Skin epidermis (tissue), 12 donors: ENCODE data around the gene E2F1.

Experiments used
- H3K27ac ChIP-seq, 21 experiments: fragments of 200-600 bp; sonication (generic) in 11 of 21; one replicate each; pipeline ENCODE4 v1.5.0; 2020; ENCODE audit warnings: mild to moderate bottlenecking in 3 of 21, inconsistent platforms in 2 of 21, moderate library complexity in 2 of 21
- H3K4me3 ChIP-seq, 7 experiments: fragments of 200-600 bp; sonication (generic) in 2 of 7; one replicate each; pipeline ENCODE4 v1.5.0; 2020; ENCODE audit warnings: inconsistent platforms in 2 of 7, mild to moderate bottlenecking in 2 of 7, moderate library complexity in 1 of 7

E2F1 gene

DNA sequence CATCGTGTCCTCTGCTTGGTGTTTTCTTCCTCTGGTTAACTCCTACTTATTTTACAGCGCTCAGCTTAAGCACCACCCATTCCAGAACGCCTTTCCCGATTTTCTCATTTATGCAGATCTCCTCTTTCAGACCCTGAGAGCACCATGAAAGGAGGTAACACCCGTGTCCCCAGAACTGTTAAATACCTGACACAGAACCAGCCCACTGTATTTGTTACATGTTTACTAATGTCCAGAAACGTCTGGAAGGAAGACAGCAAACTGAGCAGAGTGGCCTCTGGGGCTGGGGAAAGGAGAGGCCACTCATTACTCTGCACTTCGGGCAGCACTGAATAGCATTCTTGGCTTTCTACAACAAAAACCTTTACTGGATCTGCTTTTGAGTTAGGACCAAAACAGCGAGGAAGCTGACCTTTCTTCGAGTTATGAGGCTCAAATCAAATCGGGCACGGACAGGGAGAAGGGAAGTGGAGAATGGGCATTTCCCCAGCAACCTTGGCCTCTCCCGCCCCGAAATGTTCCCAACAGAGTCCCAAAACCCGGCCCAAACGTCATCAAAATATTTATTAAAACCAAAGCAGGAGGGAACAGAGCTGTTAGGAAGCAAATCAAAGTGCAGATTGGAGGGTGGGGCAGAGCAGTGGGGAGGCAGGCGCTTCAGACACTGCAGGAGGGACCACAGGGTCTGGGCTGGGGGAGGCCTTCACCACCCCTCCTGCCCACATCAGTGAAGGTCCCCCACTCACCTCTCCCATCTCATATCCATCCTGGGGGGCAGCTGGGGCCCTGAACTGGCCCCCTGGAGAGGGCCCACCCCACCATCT lies 10.8 kb downstream of the E2F1 start:
- peak overlapping the region in 5 of 7 experiments; percentile 49 to 78 (median 58) for H3K4me3 ChIP-seq
- H3K27ac ChIP-seq = peak overlapping the region in 19 of 21 experiments; percentile 10 to 90 (median 70)

- peak within 1 kb of the TSS in 20 of 21 experiments; percentile 21 to 90 (median 75) for H3K27ac ChIP-seq
- peak within 1 kb of the TSS; percentile 49 to 78 (median 56) for H3K4me3 ChIP-seq
Observed at GRCh38 chr20:33674294-33675135, 11.7 kb downstream of the E2F1 start, which contains the start of gene NECAB3. Gene NECAB3 (minus strand): TSS chr20:33674428. CDS start chr20:33674352, 76 bp downstream.

GRCh38 chr20:33673410-33674293 lies 12.5 kb downstream of the E2F1 start:
- Histone ChIP-seq H3K27ac (peak overlapping the region in 20 of 21 experiments; percentile 12 to 88 (median 75)), H3K4me3 (peak overlapping the region; percentile 49 to 78 (median 56))

DNA sequence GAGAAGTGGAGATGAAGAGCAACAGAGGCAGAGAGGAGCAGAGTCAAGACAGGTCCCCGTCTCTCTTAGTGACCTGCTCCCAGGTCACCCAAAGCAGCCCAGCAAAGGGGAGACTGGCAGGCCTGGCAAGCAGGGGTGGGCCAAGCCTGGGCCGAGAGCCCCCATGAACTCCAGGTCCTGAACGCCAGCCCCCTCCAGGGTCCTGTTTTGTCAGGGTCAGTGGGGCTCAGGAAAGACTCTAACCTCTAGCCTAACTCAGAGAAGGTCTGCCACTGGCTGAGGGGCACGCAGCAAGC lies 13.1 kb downstream of the E2F1 start:
- H3K27ac ChIP-seq = peak overlapping the region in 9 of 21 experiments; percentile 63 to 88 (median 83)
- H3K4me3 ChIP-seq = peak overlapping the region in 4 of 7 experiments; percentile 49 to 78 (median 60)

- H3K27ac ChIP-seq = peak overlapping the region in 6 of 21 experiments; percentile 63 to 88 (median 86)
- peak overlapping the region in 3 of 7 experiments; percentile 56 to 78 (median 64) for H3K4me3 ChIP-seq
Observed at GRCh38 chr20:33672426-33673113, 13.6 kb downstream of the E2F1 start.

GRCh38 chr20:33671573-33672288 lies 14.5 kb downstream of the E2F1 start:
- Histone ChIP-seq H3K27ac (peak overlapping the region in 2 of 21 experiments; percentile 9 to 25), H3K4me3 (no peak overlapping the region)

DNA sequence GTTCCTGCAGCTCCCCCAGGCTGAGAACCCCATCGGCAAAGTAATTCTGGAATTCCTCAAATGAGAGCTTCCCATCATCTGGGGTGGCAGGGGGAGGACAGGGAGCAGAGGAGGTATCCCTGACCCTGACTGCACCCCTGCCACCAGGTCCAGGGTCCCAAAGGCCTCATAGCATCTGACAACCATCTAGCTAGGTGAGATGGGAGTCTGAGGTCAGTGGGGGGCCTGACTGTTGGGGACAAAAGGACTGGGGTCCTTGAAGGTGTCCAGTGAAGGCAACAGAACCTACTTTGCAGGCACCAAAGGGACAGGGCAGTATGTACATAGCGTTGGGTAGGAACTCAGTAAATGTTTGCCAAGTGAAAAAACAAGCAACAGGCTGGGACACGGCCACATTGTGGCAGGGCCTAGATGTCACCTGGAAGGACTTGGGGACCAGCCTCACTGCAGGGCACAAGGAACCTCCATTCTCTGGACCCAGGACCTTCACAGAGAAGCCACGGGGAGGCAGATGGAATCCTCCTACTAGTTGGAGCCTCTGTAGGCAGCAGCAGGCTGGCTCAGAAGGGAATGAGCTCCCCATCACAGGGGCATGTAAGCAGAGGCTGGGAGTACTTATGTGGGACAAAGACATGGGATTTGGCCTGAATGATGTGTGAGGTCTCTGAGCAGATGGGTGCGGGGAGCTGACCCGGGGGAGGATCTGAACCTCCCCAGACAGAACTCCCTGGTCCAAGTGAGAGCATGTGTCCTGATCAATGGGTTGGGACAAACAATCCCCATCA lies 15.3 kb downstream of the E2F1 start:
- Histone ChIP-seq H3K4me3 (no peak overlapping the region), H3K27ac (peak overlapping the region in 1 of 21 experiments; percentile 45)

DNA sequence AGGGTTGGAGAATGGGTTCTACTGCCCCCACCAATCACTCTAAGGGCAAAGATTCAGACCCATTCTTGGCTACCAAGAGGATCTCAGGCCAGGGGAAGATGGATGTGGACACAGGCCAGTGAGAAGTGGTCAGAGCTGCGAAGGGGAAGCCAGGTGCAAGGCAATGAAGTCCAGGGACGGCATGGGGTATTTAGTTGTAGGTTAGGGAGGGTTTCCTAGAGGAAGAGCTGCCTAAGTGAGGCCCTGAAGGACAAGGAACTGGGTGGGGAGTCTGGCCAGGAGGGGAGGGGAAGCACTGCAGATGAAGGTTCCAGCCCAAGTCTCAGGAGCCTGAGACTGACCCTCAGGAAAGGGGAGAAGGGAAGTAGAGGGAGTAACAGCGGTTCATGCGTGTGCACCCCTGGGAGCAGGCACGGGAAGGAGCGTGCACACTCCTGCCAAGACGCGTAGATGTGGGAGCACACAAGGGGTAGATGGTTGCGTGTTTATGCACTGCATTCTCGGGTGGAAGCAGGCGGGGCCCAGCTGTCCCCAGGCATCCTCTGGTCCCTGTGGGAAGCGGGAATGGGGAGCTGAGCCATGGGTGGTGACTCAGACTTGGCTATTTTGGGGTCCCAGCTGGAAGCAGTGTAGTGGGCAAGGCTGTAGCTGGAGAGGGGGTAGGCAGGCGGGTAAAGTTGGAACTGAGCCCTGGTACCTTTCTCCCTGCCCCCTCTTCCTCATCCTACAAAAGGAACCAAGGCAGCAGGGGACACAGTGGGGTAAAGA lies 16.1 kb downstream of the E2F1 start:
- Histone ChIP-seq H3K27ac (no peak overlapping the region), H3K4me3 (no peak overlapping the region)

DNA sequence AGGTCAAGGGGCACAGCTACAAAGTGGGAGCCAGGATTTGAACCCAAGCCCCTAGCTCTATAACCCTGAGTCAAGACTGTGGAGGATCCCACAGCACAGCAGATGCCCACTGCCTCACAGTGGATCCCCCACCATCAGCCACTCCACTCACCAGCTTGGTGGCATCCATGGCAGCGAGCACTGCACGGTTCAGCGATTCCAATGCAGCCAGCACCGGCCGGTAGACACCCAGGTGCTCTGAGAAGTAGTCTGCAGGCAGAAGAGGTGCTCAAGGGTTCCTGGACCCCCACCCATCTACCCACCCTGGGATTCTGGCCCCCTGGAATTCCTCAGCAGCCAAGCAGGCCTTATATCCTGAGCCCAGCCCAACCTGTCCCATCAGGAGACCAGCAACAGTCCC lies 17.0 kb downstream of the E2F1 start:
- Histone ChIP-seq H3K27ac (peak overlapping the region in 1 of 21 experiments; percentile 15), H3K4me3 (no peak overlapping the region)

DNA sequence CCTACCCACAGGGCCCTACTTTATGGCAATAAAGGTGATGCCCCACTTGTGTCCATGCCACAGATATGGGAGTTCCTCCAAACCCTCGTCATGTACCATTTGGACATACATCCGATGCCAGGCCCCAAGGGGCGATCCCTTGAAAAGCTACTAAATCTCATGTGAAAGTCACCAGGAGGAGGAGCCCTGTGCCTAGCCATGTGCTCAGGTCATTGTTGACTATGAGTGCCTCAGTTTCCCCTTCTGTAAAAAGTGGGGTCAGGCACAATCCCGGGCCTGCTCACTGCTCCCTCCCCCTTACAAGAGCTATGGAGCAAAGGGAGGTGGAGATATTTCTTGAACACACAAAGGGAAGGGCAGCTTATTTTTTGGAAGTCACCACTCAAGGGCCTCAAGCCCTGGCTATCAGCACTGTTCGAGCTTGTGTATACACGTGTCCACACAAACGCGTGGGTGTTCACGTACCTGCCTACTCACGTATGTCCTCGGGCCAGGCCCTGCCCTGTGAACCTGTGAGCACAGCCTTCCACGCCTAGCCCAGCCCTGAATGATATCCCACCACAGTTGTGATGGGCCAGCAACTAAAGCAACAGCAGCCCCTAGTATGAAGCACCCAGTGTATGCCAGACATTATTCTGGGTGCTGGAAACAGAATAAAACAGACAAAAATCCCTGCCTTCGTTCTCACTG lies 17.6 kb downstream of the E2F1 start:
- H3K27ac ChIP-seq = peak overlapping the region in 6 of 21 experiments; percentile 32 to 88 (median 80)

DNA sequence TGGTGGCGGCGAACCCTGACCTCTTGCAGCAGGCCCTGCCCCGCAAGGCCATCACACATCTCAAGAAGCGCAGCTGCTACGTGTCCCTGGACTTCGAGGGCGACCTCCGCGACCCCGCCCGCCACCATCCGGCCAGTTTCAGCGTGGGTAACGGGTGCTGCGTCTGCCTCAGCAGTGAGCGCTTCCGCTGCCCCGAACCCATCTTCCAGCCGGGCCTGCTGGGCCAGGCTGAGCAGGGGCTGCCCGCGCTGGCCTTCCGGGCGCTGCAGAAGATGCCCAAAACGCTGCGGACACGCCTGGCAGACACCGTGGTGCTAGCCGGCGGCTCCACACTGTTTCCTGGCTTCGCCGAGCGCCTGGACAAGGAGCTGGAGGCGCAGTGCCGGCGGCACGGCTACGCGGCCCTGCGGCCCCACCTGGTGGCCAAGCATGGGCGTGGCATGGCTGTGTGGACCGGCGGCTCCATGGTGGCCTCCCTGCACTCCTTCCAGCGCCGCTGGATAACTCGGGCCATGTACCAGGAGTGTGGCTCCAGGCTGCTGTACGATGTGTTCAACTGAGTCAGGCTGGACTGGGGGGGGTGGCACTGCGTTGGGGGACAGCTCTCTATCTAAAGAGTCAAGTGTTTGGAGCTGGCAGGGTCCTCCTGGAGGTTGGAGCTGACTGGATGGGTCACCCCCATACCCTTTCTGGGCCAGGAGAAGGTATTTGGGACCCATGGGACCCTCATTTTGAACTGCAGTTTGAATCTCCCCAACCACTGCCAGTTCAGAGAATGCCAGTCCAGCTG lies 18.3 kb downstream of the E2F1 start:
- peak overlapping the region in 20 of 21 experiments; percentile 40 to 90 (median 74) for H3K27ac ChIP-seq
- peak overlapping the region; percentile 39 to 68 (median 58) for H3K4me3 ChIP-seq

More for the DNA sequence above, 17.6 kb downstream of the E2F1 start:
- no peak overlapping the region for H3K4me3 ChIP-seq

GRCh38 chr20:33667245-33667675 lies 18.9 kb downstream of the E2F1 start:
- H3K27ac ChIP-seq = peak overlapping the region in 20 of 21 experiments; percentile 40 to 90 (median 74)
- H3K4me3 ChIP-seq = peak overlapping the region; percentile 39 to 68 (median 58)

DNA sequence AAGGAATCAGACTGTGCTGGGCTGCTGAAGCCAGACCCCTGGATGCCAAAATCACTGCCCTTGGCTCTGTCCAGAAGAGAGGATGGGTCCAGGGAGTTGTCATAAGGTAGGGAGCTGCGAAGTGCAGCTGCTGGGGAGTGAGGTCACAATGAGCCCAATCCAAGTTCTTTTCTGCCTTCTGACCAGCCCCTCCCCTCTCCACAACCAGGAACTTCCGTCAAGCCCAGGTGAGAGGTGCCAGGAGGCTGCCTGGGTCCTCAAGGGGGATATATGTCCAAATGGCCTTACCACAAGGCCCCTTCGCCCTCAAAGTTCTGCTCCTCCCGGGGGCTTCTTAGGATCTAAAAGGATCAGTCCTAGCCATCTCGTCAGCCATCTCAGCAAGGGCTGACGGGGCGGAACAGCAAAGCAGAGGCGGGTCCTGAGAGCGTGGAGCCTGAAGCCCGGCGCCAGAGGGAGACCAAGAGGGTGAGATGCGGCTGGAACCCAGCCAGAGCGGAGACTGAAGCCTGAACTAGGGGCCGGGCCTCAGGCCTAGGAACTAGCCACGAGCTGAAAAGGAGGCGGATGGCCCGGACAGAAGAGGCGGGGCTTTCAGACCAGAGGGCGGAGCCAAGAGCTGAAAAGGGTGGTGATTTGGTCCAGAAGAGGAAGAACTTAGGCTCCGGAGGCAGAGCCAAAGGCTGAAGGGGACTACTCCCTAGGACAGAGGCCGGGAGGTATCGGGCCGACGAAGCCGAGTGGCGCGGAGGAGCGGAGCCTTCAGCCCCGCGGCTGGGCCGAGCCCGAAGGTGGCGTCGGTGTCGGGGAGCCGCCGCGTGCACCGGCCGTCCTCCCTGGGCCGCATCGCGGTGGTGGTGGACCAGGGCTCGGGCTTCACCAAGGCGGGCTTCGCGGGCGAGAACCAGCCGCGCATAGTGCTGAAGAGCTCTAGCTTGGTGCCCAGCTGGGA lies 19.6 kb downstream of the E2F1 start, which contains the start of gene ACTL10:
Gene ACTL10 (plus strand): TSS at position 651 of the 952 bp plus-strand sequence. CDS start 555 bp downstream, outside the sequence.
- H3K27ac ChIP-seq = peak within 1 kb of the TSS; percentile 9 to 90 (median 73)
- H3K4me3 ChIP-seq = peak within 1 kb of the TSS; percentile 39 to 68 (median 58)

GRCh38 chr20:33664762-33665144 lies 21.4 kb downstream of the E2F1 start:
- Histone ChIP-seq H3K27ac (peak overlapping the region in 7 of 21 experiments; percentile 92 to 97 (median 94)), H3K4me3 (no peak overlapping the region)
